HTR-8/SVneo (cell line): ENCODE results near the gene LRRC36.

ENCODE experiments used
- DNase-seq: peaks from one replicate; pipeline ENCODE4 v3.0.0; 2011; ENCODE audit warnings: low spot score, mixed read lengths; ENCODE audit not compliant: insufficient read length
- FAIRE-seq: peaks from 2 replicates; lab custom pipeline; 2011; peaks lifted over from hg19 to GRCh38; lab: Jason Lieb, UNC

Gene LRRC36

DNA sequence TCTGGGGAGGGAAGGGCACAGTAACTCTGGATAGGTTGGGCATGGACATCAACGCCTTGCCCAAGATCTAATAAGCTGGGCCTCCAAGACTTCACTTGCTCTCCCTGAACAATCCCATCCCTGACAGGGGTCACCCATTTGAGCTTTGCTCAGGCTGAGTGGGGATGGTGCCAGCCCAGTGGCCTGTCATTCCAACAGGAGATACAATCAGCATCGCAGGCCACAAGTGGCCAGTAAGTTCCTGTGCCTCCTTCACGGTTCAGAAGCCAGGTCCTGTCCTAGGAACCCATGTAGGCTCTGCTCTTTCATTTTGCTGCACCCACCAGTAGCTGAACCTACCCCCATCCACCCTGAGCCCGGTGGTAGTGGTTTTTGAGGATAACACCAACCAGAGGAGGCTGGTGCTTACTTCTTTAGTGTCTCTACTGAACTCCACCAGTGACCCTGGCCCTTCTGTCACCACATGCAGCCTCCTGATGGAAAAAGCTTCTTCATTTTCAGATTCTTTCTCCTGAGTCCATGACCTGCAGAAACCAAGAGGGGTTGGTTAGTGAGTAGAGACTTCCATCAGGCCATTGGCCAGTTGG is 32.4 kb upstream of the LRRC36 start:
- no peak for FAIRE-seq
- DNase-seq, result no peak

- no peak for FAIRE-seq
- no peak for DNase-seq
These were observed 31.7 kb upstream of the LRRC36 start for GRCh38 chr16:67294938-67295361.

DNA sequence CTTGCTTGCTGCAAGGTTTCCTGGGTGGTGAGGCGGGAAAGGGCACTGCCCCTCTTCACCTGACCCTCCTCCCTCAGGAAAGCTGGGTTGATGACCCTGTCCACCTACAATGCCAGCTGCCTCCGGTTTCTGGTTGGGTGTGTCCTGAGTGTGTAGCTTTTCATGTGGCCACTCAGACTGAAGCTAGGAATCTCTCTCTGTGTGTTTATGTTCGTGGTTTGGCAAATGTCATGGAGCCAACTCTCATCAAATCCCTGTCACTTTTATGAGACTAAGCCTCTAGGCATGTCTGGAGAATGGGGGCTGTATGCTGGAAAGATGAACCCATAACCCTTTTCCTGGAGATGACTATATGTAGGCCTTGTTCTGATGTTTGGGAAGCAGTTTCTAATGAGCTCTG is 30.2 kb upstream of the LRRC36 start:
- DNase-seq (peak; percentile 62), FAIRE-seq (peak; percentile 81)

DNA sequence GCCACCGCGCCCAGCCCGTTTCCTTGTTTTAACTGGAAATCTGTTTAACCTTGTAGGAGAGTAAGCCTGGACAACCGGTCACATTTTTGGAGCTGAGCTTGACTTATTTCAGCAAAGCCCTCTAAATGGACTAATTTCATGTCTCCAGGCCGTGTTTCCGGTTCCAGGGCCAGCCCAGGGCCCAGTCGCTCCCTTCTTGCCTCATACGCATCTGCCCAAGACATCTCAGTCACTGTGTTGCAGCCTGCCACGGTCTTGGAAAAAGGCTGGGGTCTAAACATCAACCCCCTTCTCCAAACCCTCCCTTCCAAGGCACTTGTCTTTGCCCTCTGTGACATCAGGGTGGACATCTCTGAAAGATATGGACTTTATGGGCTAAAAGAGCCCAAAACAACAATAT is 28.3 kb upstream of the LRRC36 start:
- FAIRE-seq, result no peak
- DNase-seq, result no peak

GRCh38 chr16:67299269-67299668 is 27.3 kb upstream of the LRRC36 start:
- DNase-seq (no peak), FAIRE-seq (no peak)

- no peak for FAIRE-seq
- no peak for DNase-seq
These were observed 25.4 kb upstream of the LRRC36 start for GRCh38 chr16:67301080-67301782.

GRCh38 chr16:67302076-67302475 is 24.5 kb upstream of the LRRC36 start:
- FAIRE-seq (no peak), DNase-seq (no peak)

GRCh38 chr16:67302970-67303369 is 23.6 kb upstream of the LRRC36 start:
- DNase-seq, result no peak
- FAIRE-seq, result no peak

DNA sequence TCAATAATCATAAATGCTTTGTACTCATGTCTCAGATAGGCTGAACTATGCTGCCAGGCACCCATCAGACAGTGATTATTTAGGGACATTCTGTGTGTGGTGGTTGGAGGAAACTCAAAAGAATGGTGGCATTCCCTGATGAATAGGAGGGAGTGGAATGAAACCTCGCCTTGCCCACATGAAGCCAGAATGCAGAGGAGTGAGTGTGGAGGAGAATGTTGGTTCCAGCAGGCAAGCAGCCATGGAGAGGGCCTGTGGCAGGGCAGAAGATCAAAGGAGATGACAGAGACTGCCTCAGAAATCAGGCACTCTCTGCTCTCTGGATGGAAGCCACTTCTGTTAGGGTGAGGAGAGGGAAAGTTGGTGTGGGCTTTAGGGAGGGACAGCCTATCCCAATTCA is 22.6 kb upstream of the LRRC36 start:
- no peak for FAIRE-seq
- DNase-seq, result no peak

- no peak for FAIRE-seq
These were observed 21.2 kb upstream of the LRRC36 start for GRCh38 chr16:67305216-67306071.

GRCh38 chr16:67310561-67310960 is 16.1 kb upstream of the LRRC36 start:
- no peak for DNase-seq
- no peak for FAIRE-seq

More at GRCh38 chr16:67305216-67306071, 21.2 kb upstream of the LRRC36 start:
- no peak for DNase-seq

DNA sequence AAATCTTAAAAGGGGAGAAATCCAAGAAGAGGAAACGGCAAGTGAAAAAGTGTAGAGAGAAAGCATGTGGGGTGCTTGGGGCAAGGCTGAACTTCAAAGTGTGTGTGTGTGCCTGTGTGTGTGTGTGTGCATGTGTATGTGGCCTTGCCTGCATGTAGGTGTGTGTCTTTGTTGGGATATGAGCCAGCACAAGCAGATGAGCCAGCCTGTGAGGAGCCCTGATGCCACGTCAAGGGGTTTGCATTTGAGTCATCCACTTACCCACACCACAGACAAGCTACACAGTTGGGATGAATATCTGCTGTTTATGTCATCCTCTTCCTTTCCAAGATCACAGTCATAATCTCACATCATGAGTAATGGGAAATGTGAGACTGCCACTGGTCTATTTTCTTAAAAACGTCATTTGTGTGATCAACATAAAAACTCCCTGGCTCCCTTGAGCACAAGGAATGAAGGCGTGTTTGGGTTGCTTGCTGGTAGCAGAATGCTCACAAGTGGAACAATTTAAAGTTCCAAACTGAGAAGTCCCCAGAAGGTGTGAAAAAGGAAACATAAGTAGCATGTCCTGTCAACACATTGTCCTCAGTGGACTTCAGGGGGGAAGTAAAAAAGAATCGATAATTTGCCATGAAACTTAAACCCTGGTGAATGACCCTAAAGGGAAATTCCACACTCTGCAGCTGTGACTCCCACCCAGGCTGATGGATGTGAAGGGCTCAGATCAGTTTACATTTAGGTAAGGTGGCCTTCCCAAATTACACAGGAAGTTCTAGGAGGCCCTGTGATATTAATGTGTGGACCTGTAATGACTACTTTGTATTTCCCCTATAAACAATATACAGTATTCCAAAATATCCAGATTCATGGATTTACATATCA is 14.8 kb upstream of the LRRC36 start:
- peak; percentile 92 for FAIRE-seq

DNA sequence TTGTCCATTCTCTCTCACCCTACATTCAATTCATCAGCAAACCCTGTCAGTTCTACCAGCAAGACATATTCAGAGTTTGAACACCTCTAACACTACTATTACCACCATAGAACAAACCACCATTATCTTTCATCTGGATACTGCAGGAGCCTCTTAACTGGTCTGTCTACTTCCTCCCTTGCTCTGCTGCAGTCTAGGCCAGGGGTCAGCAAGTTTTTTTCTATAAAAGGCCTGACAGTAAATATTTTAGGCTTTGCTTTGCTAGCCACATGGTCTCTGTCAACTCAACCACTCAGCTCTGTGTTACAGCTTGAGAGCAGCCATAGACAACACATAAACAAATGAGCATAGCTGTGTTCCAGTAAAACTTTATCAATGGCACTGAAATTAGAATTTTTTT is 13.9 kb upstream of the LRRC36 start:
- DNase-seq (no peak), FAIRE-seq (no peak)

More for the DNA sequence above, 14.8 kb upstream of the LRRC36 start:
- peak; percentile 97 for DNase-seq

DNA sequence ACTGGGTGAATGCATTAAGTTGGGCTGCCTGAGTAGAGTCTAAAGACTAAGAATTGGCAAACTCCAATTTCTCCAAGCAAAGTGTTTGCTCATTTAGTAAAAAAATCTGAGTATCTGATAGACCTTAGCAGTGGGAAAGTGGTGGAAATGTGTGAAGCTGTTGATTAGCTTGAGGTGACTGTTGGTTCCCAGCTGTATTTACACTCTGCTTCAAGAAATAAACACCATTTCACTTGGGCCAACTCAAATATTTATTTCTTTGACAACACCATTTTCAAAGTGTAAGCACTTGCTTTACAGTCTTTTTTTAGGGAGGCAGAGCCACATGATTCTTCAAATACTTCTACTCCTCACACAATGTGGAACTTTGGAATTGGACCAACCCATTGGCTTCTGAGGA is 8.8 kb upstream of the LRRC36 start:
- FAIRE-seq (no peak), DNase-seq (no peak)

DNA sequence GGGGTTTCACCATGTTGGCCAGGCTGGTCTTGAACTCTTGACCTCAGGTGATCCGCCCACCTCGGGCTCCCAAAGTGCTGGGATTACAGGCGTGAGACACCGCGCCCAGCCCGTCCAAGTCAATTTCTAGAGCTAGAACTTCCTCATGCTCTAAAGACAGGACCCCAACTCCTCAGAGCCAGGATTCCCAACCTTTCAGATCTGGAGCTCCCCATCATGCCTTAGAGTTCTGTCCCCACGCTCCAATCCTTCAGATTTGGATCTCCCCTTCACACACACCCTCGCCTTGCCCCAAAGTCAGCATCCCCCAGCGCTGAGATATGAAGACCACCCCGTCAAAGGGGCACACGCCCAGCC is 522 bp upstream of the LRRC36 start:
- DNase-seq (no peak), FAIRE-seq (no peak)

GRCh38 chr16:67327743-67328142 is 1.1 kb downstream of the LRRC36 start:
- DNase-seq, result no peak
- FAIRE-seq, result peak; percentile 51

DNA sequence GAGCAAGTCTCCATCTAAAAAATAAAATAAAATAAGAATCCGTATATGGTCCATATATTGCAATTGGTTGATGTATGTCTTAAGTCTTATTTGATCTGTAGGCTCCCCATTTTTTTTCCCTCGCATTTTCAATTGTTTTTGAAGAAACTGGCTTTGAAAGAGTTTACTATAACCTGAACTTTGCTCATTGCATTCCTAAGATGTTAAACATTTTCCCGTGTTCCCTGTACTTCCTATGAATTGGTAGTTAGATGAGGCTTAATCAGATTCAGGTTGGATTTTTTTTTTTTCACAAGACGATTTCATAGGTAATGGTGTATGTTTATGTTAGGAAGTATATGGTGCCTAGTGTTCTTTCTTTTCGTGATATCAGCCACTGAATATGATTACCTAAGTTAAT is 3.3 kb downstream of the LRRC36 start:
- FAIRE-seq (no peak), DNase-seq (no peak)

DNA sequence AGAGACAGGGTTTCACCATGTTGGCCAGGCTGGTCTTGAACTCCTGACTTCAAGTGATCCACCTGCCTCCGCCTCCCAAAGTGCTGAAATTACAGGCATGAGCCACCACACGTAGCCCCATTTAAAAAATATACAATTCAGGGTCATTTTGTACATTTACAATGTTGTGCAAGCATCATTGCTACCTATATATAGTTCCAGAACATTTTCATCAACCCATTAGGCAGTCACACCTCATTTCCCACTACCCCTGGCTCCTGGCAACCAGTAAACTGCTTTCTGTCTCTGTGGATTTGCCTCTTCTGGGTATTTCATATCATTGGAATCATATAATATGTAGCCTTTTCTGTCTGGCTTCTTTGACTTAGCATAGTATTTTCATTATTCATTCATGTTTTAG is 6.7 kb downstream of the LRRC36 start:
- FAIRE-seq, result no peak
- no peak for DNase-seq

DNA sequence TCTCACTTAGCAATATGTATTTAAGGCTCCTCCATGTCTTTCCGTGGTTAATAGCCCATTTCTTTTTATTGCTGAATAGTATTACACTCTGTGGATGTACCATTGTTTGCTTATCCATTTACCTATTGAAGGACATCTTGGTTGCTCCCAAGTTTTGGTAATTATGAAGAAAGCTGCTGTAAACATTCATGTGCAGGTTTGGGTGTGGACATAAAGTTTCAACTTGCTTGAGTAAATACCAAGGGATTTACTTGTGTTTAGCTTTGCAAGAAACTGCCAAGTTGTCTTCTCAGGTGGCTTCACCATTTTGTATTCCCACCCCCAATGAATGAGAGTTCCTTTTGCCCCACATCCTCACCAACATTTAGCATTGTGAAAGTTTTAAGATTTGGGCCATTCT is 9.5 kb downstream of the LRRC36 start:
- FAIRE-seq, result no peak
- DNase-seq, result no peak

DNA sequence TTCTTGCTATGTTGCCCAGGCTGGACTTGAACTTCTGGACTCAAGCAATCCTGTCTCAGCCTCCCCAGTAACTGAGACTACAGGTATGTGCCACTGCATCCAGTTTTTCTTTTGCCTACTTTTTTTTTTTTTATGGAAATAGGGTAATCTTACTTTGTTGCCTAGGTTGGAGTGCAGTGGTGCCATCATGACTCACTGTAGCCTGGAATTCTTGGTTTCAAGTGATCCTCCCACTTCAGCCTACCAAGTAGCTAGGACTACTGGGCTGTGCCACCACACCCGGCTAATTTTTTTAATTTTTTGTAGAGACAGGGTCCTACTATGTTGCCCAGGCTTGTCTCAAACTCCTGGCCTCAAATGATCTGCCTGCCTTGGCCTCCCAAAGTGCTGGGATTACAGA is 10.0 kb downstream of the LRRC36 start:
- FAIRE-seq (no peak), DNase-seq (no peak)
